Sigmoid colon (tissue), 4 donors: ENCODE results near the gene PTAFR.

Experiments used
- CTCF ChIP-seq, 4 experiments: fragments of 450-650 bp in 3 of 4; fragments of 200-600 bp in 1 of 4; IDR thresholded peaks; one replicate each; pipeline ENCODE4 v1.5.1; 2016 to 2019; ENCODE audit warnings: antibody characterized with exemption in 4 of 4, mild to moderate bottlenecking in 3 of 4, moderate library complexity in 2 of 4
- EP300 ChIP-seq, 4 donors: sonication (generic); formaldehyde crosslinking; IDR thresholded peaks; one replicate each; pipeline ENCODE4 v1.6.1; 2017; ENCODE audit warnings: antibody characterized with exemption in 4 of 4

- TF ChIP-seq EP300 (IDR thresholded peaks at IDR 0.05) = no peak
- no peak for TF ChIP-seq CTCF (IDR thresholded peaks at IDR 0.05)
Measured at GRCh38 chr1:28213315-28213714, 36.8 kb upstream of the PTAFR start.
